ENCODE measurements around the gene DCHS2. TPM values are rescaled to one million over a fixed set of nuclear protein-coding genes. Genes with fewer than 3 reads are reported as not detected.

The DCHS2 gene
- total and polyA plus RNA-seq, 10 of the 15 experiments (the other 5 are each of a cell fraction or from before 2014, with no cell fraction given) = 0.01 to 0.31 (median 0.06) TPM; not detected in 3

DNA sequence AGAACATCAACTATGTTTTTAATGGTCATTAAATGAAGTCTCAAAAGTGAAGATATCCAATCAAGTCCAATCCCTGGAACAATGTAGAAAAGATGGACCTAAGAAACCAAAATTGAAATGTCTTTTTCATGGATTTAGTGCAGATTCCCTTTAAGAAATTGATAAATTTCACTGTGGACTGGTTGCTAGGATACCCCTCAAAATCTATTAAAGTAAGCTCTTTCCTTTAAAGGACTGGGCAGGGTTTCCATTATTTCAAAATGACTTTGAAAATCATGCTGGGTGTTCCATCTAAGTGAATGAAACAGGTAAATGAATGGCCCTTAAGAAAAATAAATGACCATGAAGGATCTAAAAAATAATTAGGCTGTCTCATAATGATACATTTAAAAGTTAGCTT, 30.0 kb upstream of the DCHS2 start:
- Histone ChIP-seq H3K9ac (ENCODE audit: control insufficient read depth, insufficient read depth, low read length) (no peak overlapping the region), H3K4me2 (ENCODE audit: control insufficient read depth, insufficient read depth) (no peak overlapping the region), H3K36me3 (ENCODE audit: control insufficient read depth in 2 of 2, insufficient read depth in 2 of 2, low read length in 1 of 2) (no peaks in the 10 kb centered on the region), H4K20me1 (ENCODE audit: control insufficient read depth, insufficient read depth) (no peaks in the 10 kb centered on the region), H2AFZ (ENCODE audit: control insufficient read depth, low read depth, low read length) (no peak overlapping the region), H3K27ac (ENCODE audit: control insufficient read depth, insufficient read depth) (no peak overlapping the region), H3K4me1 (ENCODE audit: control insufficient read depth, insufficient read depth, low read length) (0 out of 2 replicates have a peak, but pooled peaks cover 3% of the 10 kb centered on the region), H3K4me3 (no peak overlapping the region), H3K9me3 (replicated peaks; ENCODE audit: control insufficient read depth, insufficient read depth, low read length) (no peaks in the 10 kb centered on the region), H3K27me3 (replicated peaks in 1 of 2; ENCODE audit: control insufficient read depth in 2 of 2, insufficient read depth in 2 of 2, low read length in 1 of 2) (no peaks in the 10 kb centered on the region; a peak in 1 of 4 replicates), H3K79me2 (ENCODE audit: control insufficient read depth, insufficient read depth, low read length) (no peaks in the 10 kb centered on the region)
- TF ChIP-seq, protein P1, sequence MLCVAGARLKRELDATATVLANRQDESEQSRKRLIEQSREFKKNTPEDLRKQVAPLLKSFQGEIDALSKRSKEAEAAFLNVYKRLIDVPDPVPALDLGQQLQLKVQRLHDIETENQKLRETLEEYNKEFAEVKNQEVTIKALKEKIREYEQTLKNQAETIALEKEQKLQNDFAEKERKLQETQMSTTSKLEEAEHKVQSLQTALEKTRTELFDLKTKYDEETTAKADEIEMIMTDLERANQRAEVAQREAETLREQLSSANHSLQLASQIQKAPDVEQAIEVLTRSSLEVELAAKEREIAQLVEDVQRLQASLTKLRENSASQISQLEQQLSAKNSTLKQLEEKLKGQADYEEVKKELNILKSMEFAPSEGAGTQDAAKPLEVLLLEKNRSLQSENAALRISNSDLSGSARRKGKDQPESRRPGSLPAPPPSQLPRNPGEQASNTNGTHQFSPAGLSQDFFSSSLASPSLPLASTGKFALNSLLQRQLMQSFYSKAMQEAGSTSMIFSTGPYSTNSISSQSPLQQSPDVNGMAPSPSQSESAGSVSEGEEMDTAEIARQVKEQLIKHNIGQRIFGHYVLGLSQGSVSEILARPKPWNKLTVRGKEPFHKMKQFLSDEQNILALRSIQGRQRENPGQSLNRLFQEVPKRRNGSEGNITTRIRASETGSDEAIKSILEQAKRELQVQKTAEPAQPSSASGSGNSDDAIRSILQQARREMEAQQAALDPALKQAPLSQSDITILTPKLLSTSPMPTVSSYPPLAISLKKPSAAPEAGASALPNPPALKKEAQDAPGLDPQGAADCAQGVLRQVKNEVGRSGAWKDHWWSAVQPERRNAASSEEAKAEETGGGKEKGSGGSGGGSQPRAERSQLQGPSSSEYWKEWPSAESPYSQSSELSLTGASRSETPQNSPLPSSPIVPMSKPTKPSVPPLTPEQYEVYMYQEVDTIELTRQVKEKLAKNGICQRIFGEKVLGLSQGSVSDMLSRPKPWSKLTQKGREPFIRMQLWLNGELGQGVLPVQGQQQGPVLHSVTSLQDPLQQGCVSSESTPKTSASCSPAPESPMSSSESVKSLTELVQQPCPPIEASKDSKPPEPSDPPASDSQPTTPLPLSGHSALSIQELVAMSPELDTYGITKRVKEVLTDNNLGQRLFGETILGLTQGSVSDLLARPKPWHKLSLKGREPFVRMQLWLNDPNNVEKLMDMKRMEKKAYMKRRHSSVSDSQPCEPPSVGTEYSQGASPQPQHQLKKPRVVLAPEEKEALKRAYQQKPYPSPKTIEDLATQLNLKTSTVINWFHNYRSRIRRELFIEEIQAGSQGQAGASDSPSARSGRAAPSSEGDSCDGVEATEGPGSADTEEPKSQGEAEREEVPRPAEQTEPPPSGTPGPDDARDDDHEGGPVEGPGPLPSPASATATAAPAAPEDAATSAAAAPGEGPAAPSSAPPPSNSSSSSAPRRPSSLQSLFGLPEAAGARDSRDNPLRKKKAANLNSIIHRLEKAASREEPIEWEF (IDR thresholded peaks at IDR 0.05; ENCODE audit: insufficient replicate concordance, low read depth, low read length) = no peak
- TF ChIP-seq CBX5 (IDR thresholded peaks at IDR 0.05; ENCODE audit: low read depth) (no peak), EGR1 (IDR thresholded peaks at IDR 0.05; ENCODE audit: borderline replicate concordance in 1 of 2, low read depth in 2 of 2, low read length in 2 of 2) (no peak), TCF3 (IDR thresholded peaks at IDR 0.05; ENCODE audit: borderline replicate concordance, insufficient read depth, low read depth, low read length) (no peak), SRF (IDR thresholded peaks at IDR 0.05; ENCODE audit: low read depth in 2 of 2, low read length in 2 of 2) (no peak), NR2C1 (IDR thresholded peaks at IDR 0.05) (no peak)
- TF ChIP-seq, protein P2, sequence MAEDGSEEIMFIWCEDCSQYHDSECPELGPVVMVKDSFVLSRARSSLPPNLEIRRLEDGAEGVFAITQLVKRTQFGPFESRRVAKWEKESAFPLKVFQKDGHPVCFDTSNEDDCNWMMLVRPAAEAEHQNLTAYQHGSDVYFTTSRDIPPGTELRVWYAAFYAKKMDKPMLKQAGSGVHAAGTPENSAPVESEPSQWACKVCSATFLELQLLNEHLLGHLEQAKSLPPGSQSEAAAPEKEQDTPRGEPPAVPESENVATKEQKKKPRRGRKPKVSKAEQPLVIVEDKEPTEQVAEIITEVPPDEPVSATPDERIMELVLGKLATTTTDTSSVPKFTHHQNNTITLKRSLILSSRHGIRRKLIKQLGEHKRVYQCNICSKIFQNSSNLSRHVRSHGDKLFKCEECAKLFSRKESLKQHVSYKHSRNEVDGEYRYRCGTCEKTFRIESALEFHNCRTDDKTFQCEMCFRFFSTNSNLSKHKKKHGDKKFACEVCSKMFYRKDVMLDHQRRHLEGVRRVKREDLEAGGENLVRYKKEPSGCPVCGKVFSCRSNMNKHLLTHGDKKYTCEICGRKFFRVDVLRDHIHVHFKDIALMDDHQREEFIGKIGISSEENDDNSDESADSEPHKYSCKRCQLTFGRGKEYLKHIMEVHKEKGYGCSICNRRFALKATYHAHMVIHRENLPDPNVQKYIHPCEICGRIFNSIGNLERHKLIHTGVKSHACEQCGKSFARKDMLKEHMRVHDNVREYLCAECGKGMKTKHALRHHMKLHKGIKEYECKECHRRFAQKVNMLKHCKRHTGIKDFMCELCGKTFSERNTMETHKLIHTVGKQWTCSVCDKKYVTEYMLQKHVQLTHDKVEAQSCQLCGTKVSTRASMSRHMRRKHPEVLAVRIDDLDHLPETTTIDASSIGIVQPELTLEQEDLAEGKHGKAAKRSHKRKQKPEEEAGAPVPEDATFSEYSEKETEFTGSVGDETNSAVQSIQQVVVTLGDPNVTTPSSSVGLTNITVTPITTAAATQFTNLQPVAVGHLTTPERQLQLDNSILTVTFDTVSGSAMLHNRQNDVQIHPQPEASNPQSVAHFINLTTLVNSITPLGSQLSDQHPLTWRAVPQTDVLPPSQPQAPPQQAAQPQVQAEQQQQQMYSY (CRISPR knock-in tag; IDR thresholded peaks at IDR 0.05) = no peak
- TF ChIP-seq, protein P3, sequence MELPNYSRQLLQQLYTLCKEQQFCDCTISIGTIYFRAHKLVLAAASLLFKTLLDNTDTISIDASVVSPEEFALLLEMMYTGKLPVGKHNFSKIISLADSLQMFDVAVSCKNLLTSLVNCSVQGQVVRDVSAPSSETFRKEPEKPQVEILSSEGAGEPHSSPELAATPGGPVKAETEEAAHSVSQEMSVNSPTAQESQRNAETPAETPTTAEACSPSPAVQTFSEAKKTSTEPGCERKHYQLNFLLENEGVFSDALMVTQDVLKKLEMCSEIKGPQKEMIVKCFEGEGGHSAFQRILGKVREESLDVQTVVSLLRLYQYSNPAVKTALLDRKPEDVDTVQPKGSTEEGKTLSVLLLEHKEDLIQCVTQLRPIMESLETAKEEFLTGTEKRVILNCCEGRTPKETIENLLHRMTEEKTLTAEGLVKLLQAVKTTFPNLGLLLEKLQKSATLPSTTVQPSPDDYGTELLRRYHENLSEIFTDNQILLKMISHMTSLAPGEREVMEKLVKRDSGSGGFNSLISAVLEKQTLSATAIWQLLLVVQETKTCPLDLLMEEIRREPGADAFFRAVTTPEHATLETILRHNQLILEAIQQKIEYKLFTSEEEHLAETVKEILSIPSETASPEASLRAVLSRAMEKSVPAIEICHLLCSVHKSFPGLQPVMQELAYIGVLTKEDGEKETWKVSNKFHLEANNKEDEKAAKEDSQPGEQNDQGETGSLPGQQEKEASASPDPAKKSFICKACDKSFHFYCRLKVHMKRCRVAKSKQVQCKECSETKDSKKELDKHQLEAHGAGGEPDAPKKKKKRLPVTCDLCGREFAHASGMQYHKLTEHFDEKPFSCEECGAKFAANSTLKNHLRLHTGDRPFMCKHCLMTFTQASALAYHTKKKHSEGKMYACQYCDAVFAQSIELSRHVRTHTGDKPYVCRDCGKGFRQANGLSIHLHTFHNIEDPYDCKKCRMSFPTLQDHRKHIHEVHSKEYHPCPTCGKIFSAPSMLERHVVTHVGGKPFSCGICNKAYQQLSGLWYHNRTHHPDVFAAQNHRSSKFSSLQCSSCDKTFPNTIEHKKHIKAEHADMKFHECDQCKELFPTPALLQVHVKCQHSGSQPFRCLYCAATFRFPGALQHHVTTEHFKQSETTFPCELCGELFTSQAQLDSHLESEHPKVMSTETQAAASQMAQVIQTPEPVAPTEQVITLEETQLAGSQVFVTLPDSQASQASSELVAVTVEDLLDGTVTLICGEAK (IDR thresholded peaks at IDR 0.05; ENCODE audit: borderline replicate concordance) = no peak
- TF ChIP-seq, protein P4, sequence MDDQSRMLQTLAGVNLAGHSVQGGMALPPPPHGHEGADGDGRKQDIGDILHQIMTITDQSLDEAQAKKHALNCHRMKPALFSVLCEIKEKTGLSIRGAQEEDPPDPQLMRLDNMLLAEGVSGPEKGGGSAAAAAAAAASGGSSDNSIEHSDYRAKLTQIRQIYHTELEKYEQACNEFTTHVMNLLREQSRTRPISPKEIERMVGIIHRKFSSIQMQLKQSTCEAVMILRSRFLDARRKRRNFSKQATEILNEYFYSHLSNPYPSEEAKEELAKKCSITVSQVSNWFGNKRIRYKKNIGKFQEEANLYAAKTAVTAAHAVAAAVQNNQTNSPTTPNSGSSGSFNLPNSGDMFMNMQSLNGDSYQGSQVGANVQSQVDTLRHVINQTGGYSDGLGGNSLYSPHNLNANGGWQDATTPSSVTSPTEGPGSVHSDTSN (IDR thresholded peaks at IDR 0.05; ENCODE audit: insufficient replicate concordance, low read depth, low read length) = no peak
- RAD21 ChIA-PET (ENCODE audit: unreplicated experiment) = no interaction called here
- in situ Hi-C loops (cut with MboI) = no loop called here
- SMC1A ChIA-PET (ENCODE audit: uncharacterized antibody, unreplicated experiment) = no interaction called here
- BruUV-seq (replicated peaks) = no TSS peak
- intact Hi-C loops (cut with micrococcal nuclease; ENCODE audit: unreplicated experiment) = no loop called here
- CTCF ChIA-PET = interaction anchor here (0.9 kb wide), 1 partner anchor 43 kb away, joined by 4 read pairs; no protein-coding TSS in a partner anchor
- POLR2A ChIA-PET = no interaction called here
- no peak for DNase-seq (ENCODE audit: low read depth, low spot score)
- no peak for ATAC-seq
- no peak for FAIRE-seq

Data from GM12878 (cell line).